Cardiac fibroblast (primary cell): ENCODE results near the gene DOK1.
A peak's percentile ranks its signal among the peaks of the same experiment; 100 is the strongest.

Experiments
- DNase-seq, 2 donors: peaks; one replicate each; pipeline versions ENCODE4 v3.0.0 to v3.0.0-alpha.2; 2010; ENCODE audit warnings: low read depth in 2 of 2
- H3K4me3 ChIP-seq, 2 donors: replicated peaks in 1 of 2; 1 replicate in 1 of 2; 2 replicates in 1 of 2; pipeline ENCODE4 v1.5.1; 2011; ENCODE audit warnings: low read depth in 2 of 2, low read length in 2 of 2, mild to moderate bottlenecking in 2 of 2, moderate library complexity in 1 of 2
- TF ChIP-seq, protein P1 (sequence below): IDR thresholded peaks from one replicate; pipeline ENCODE4 v1.5.1; 2011; ENCODE audit warnings: low read depth, mild to moderate bottlenecking, low read length, inconsistent platforms

Gene DOK1

DNA sequence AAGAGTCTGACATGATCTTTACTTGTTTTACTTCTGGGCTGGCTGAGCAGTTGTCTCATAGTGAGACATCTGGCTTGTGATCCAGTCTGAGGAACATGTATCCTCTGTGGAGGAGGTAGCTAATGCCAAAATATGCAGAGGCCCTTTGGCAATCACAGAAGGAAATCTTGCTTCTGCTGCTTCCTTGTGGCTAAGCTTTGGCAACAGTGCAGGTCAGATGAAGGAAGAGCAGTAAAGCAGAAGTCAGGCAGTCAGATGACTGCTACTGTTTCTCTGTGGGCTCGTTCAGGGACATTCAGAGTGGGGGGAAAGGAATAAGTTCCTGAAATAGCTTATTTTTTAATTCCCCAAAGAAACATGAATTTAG is 22.3 kb downstream of the DOK1 start:
- TF ChIP-seq, protein P1, sequence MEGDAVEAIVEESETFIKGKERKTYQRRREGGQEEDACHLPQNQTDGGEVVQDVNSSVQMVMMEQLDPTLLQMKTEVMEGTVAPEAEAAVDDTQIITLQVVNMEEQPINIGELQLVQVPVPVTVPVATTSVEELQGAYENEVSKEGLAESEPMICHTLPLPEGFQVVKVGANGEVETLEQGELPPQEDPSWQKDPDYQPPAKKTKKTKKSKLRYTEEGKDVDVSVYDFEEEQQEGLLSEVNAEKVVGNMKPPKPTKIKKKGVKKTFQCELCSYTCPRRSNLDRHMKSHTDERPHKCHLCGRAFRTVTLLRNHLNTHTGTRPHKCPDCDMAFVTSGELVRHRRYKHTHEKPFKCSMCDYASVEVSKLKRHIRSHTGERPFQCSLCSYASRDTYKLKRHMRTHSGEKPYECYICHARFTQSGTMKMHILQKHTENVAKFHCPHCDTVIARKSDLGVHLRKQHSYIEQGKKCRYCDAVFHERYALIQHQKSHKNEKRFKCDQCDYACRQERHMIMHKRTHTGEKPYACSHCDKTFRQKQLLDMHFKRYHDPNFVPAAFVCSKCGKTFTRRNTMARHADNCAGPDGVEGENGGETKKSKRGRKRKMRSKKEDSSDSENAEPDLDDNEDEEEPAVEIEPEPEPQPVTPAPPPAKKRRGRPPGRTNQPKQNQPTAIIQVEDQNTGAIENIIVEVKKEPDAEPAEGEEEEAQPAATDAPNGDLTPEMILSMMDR, result no peak
- no peak overlapping the region for H3K4me3 ChIP-seq
- peak; percentile 87 to 93 for DNase-seq

DNA sequence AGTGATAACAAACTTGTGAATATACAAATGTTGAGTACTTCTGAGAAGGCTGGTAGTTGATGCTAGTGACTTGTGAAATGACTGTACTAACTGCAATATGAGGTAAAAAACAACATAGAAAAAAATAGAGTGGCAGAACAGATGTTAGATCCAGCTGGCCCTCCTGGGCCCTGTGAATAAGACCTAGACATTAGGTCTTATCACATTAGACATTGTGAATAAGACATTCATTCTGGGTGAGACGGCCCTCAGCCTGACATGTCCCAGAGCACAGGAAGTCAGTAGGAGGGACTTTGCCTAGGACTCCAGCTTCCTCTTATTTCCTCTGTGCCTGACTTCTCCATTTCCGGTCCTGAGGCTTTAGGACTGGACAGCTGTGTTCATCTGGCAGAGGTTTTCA is 22.9 kb downstream of the DOK1 start:
- no peak overlapping the region for H3K4me3 ChIP-seq
- TF ChIP-seq, protein P1, result no peak
- DNase-seq, result peak; percentile 65 to 92

DNA sequence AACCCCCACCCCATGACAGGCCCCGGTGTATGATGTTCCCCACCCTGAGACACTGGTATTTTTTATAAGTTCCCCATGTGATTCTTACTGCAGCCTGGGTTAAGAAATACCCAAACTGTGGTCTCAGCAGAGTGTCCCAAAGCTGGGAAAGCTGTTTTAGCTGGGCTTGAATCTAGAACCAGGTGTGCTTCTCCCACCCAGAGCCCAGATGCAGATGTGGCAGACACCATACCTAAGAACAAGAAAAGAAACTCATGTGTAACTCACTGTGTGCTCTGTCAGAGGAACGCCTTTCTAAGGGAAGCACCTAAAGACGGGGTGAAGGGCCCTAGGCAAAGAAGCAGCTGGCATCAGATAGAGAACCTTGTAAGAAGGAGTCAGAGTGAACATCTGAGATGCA is 23.9 kb downstream of the DOK1 start:
- no peak for DNase-seq
- H3K4me3 ChIP-seq, result no peak overlapping the region
- TF ChIP-seq, protein P1, result no peak

DNA sequence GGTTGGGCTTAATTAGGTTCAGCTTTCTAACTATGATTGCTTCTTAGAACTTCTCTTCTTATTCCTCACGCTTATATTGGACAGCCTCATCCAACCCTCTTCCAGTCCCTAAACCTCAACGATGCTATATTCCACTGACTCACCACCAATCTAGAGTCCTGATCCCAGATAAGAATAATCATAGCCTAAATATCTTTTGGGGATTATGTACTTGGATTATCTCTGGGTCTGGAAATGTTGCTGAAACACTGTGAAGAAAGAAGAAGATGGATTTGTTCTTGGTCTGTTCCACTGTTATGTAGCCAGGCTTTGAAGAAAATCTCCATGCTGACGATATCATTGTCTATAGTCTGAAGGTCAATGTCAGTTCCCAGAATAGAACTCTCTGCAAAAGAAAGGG is 26.9 kb downstream of the DOK1 start:
- no peak overlapping the region for H3K4me3 ChIP-seq
- no peak for DNase-seq
- TF ChIP-seq, protein P1, result no peak

DNA sequence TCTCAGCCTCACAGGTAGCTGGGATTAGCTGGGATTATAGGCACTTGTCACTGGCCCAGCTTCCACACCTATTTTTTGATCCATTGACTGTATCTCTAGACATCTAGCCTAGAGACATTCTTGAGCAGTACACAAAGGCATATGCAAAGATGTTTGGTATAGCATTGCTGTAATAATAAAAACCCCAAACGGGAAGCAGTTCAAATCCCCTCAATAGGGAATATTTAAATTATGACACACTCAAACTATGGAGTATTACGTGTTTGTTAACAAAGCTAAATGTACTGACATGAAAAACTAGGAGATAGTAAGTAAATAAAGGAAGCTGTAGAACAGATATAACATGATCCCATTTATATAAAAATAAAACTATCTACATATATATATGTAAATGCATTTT is 27.7 kb downstream of the DOK1 start:
- no peak for DNase-seq
- TF ChIP-seq, protein P1, result no peak
- H3K4me3 ChIP-seq, result no peak overlapping the region

DNA sequence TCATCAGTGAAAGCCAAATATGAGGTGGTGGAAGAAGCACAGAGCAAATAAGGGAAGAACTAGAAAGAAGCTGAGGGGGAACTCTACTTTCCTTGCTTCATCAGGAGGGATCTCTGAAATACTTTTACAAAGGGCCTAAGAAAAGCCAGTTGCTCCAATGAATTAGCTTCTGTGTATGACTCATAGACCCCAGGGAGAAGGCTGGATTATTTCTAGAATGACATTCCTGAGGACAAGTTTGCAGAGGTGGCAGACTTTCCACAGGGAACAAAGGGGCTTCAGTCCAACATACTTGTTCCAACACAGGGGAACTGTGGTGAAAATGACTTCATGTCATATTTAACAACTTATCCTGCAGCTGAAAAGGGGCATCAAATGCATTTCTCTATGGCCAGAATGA is 29.0 kb downstream of the DOK1 start:
- TF ChIP-seq, protein P1, result no peak
- no peak overlapping the region for H3K4me3 ChIP-seq
- DNase-seq, result peak; percentile 67 to 82

DNA sequence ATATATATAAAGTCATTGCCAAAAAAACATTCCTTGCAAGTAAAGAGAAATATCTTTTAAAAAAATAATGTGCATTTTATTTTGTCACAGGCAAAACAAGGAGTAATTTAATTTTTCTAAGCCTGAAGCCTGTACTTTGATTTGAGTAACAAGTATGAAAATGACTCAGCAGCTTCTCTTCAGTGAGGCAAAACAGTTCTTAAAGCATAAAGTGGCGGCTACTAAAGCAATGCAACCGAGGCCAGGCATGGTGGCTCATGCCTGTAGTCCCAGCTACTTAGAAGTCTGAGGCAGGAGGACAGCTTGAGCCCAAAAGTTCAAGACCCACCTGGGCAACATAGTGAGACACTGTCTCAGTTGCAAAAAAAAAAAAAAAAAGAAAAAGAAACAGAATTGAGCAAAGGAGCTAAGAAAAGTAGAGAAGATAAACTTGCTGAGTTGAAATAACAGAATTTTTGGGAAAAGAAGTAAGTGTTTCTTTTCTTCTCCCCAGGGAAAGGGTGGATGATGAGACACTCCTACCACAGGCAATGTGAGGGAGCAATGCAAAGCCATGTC is 29.6 kb downstream of the DOK1 start:
- no peak overlapping the region for H3K4me3 ChIP-seq
- TF ChIP-seq, protein P1, result no peak
- DNase-seq, result peak; percentile 52 to 75
